Left ventricle myocardium inferior (tissue), 1 donor: ENCODE measurements around the gene UNC80. TPM values are rescaled to one million over a fixed set of nuclear protein-coding genes. Genes with fewer than 3 reads are reported as not detected.
"Not testable (repeated sequence)": the region's sequence is repeated elsewhere in the genome, so short reads cannot be mapped to it uniquely, and the experiment has no call there.

Experiments used
- DNase-seq: peaks from one replicate; pipeline ENCODE4 v3.0.0-alpha.2; 2020
- H3K27ac ChIP-seq: fragments of 200-600 bp; replicated peaks from 2 replicates; pipeline ENCODE4 v1.8.0; 2021
- H3K27me3 ChIP-seq: fragments of 200-600 bp; 2 replicates; pipeline ENCODE4 v1.8.0; 2021; ENCODE audit warnings: low read depth
- H3K36me3 ChIP-seq: fragments of 200-600 bp; 2 replicates; pipeline ENCODE4 v1.8.0; 2021
- H3K4me1 ChIP-seq: fragments of 200-600 bp; 2 replicates; pipeline ENCODE4 v1.8.0; 2021
- H3K4me3 ChIP-seq: fragments of 200-600 bp; 2 replicates; pipeline ENCODE4 v1.8.0; 2021; ENCODE audit warnings: mild to moderate bottlenecking, moderate library complexity
- H3K9me3 ChIP-seq: fragments of 200-600 bp; replicated peaks from 2 replicates; pipeline ENCODE4 v1.8.0; 2021
- intact Hi-C: fragments of 100-400 bp; cut with micrococcal nuclease; formaldehyde crosslinking; loops from one replicate; pipeline ENCODE4 v1.11.0; 2022
- total RNA-seq: library from RNA; stranded (reverse); fragmentation: NEBNext Ultra II Directional; extraction: Animal tissue kit (Norgen Biotek cat#: 25700); gene quantifications from one replicate; pipeline ENCODE4 v1.2.1, GENCODE V29; 2021
- TF ChIP-seq, protein P1 (sequence below): fragments of 200-600 bp; IDR thresholded peaks from 2 replicates; pipeline ENCODE4 v1.8.0; 2021; ENCODE audit warnings: antibody characterized with exemption, mild to moderate bottlenecking, borderline replicate concordance
- donor health status: DM: no; HTN: yes; CAD: no; lungs with severe emphysema.

Gene UNC80
- total RNA-seq, 1 donor from 2014 or later = 0.03 TPM

DNA sequence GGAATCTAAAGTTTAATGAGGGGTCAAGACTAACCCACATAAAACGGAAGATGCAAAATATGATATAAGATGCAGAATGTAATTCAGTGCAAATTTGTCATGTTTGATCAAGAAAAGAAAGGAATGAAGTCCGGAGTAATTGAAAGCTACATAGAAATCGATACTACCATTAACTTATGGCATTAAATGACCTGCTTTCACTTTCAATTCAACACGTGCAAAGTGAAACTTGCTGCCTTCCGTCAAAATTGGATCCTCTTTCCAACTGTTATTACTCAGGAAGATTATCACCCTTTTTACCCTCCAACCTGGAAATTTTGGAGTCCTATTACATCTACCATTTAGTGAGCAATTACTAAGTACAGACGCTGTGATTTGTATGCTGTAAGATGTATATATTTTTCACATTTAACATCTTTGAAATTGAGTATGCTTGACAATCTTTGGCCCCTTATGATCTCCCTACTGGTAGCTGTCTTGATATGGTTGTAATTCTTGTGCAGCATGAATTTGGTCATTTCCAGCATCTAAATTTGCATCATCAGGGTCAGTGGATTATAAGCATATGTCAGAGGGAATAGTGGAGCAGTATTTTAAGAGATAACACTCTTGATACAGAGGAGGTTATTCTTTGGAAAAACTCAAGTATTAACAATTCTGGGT, 18.6 kb downstream of the UNC80 start:
- no peaks in the 10 kb centered on the region for H3K27me3 ChIP-seq
- H3K27ac ChIP-seq = no peak overlapping the region
- intact Hi-C loops = no loop called here
- H3K4me1 ChIP-seq = no peaks in the 10 kb centered on the region
- no peak for DNase-seq
- no peaks in the 10 kb centered on the region for H3K9me3 ChIP-seq
- H3K36me3 ChIP-seq = no peaks in the 10 kb centered on the region
- H3K4me3 ChIP-seq = peak overlapping the region; percentile 32
- TF ChIP-seq, protein P1, sequence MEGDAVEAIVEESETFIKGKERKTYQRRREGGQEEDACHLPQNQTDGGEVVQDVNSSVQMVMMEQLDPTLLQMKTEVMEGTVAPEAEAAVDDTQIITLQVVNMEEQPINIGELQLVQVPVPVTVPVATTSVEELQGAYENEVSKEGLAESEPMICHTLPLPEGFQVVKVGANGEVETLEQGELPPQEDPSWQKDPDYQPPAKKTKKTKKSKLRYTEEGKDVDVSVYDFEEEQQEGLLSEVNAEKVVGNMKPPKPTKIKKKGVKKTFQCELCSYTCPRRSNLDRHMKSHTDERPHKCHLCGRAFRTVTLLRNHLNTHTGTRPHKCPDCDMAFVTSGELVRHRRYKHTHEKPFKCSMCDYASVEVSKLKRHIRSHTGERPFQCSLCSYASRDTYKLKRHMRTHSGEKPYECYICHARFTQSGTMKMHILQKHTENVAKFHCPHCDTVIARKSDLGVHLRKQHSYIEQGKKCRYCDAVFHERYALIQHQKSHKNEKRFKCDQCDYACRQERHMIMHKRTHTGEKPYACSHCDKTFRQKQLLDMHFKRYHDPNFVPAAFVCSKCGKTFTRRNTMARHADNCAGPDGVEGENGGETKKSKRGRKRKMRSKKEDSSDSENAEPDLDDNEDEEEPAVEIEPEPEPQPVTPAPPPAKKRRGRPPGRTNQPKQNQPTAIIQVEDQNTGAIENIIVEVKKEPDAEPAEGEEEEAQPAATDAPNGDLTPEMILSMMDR = no peak

DNA sequence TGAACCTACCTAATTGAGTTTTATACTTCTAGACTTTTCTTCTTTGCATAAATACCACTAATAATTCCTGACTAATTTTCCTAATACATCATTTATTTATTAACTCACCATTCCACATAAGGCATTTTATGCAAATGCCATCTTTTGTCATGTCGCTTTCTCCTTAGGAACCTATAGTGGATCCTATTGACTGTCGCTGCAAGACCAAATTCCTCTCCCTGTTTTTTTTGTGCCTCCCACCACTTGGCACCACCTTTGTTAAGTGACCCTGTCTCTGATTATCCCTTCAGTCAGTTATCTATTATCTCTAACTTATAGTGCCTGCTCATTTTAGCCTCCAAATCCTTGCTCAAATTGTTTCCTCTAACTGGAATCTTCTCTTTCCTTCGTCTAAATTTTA, 19.5 kb downstream of the UNC80 start:
- intact Hi-C loops = no loop called here
- H3K36me3 ChIP-seq = no peaks in the 10 kb centered on the region
- no peaks in the 10 kb centered on the region for H3K27me3 ChIP-seq
- DNase-seq = no peak
- no peak overlapping the region for H3K27ac ChIP-seq
- H3K4me1 ChIP-seq = no peaks in the 10 kb centered on the region
- TF ChIP-seq, protein P1 = no peak
- H3K9me3 ChIP-seq = no peaks in the 10 kb centered on the region
- H3K4me3 ChIP-seq = no peak overlapping the region

DNA sequence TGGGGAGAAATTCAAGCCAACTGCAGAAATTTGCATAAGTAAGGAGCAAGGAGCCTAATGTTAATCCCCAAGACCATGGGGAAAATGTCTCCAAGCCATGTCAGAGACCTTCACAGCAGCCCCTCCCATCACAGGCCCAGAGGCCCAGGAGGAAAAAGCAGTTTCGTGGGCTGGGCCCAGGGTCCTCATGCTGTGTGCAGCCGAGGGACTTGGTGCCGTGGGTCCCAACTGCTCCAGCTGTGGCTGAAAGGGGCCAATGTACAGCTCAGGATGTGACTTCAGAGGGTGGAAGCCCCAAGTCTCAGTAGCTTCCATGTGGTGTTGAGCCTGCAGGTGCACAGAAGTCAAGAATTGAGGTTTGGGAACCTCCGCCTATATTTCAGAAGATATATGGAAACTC, 23.8 kb downstream of the UNC80 start:
- H3K4me1 ChIP-seq, H3K4me3 ChIP-seq, H3K27ac ChIP-seq, H3K27me3 ChIP-seq, DNase-seq, H3K36me3 ChIP-seq, intact Hi-C loops, H3K9me3 ChIP-seq: not testable (repeated sequence)

DNA sequence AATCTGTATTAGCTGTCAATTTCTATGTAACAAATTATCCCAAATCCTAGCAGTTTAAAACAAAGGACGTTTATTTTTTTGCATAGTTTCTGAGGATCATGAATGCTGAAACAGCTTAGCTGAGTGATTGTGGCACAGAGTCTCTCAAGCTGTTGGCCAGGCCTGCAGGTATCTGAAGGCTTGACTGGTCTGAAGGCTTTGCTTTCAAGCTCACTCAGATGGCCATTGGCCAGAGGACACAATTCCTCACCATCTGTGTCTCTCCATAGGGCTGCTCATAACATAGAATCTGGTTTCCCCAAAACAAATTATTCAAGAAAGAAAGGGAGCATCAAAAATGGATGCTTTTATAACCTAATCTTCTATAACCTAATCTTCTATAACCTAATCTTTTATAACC, 33.7 kb downstream of the UNC80 start:
- intact Hi-C loops = no loop called here
- Histone ChIP-seq H3K36me3 (no peaks in the 10 kb centered on the region), H3K4me3 (no peak overlapping the region), H3K4me1 (no peaks in the 10 kb centered on the region), H3K27me3 (peaks cover 3% of the 10 kb centered on the region), H3K27ac (no peak overlapping the region), H3K9me3 (no peaks in the 10 kb centered on the region)
- DNase-seq = no peak
- TF ChIP-seq, protein P1 = no peak

DNA sequence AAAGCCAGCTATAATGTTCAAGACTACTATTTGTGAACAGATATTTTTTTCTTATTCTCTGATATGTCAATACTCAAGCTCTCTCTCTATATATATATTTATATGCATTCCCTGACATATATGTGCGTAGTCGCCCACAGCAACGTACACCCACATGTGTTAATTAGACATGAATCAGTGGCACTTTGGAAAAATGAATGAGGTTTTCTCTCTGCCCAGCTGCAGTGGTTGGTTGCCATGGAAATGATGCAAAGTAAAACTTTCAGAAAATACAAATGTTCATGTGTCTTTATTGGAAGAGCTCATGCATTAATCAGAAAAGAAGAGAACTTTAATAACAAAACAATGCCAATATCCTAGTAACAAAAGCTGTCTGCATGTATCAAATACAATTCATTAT, 34.7 kb downstream of the UNC80 start:
- DNase-seq = no peak
- Histone ChIP-seq H3K9me3 (no peaks in the 10 kb centered on the region), H3K36me3 (no peaks in the 10 kb centered on the region), H3K27me3 (peaks cover 3% of the 10 kb centered on the region), H3K27ac (no peak overlapping the region), H3K4me3 (no peak overlapping the region), H3K4me1 (no peaks in the 10 kb centered on the region)
- TF ChIP-seq, protein P1 = no peak
- intact Hi-C loops = no loop called here

DNA sequence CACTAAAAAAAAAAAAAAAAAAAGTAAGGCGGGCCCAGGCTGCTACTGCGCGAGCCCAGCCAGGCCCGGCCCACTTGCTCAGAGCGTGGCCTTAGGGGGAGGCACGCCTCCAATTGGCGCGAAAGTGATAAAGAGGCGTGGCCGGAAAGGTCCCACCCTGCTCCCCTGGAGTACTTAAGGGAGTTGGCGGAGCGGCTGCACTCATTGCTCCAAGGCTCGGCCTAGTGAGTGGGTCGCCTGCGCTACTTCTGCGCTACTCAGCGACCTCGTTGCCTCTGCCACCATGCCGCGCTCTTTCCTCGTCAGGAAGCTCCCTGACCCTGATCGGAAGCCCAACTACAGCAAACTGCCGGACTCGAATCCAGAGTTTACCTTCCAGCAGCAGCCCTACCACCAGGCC, 36.9 kb downstream of the UNC80 start:
- H3K36me3 ChIP-seq = no peaks in the 10 kb centered on the region
- H3K4me3 ChIP-seq = no peak overlapping the region
- intact Hi-C loops = no loop called here
- DNase-seq = no peak
- H3K4me1 ChIP-seq = no peaks in the 10 kb centered on the region
- no peaks in the 10 kb centered on the region for H3K9me3 ChIP-seq
- TF ChIP-seq, protein P1 = no peak
- no peak overlapping the region for H3K27ac ChIP-seq
- H3K27me3 ChIP-seq = no peaks in the 10 kb centered on the region
